H1 (cell line): Measurements from ENCODE around the gene RNF31. TPM values are rescaled to one million over a fixed set of nuclear protein-coding genes. Genes with fewer than 3 reads are reported as not detected.

Experiments used
- CTCF ChIA-PET: fragments of 300-600 bp; sonication (Branson Sonifier 250); formaldehyde crosslinking; loops from one replicate; lab custom pipeline; 2021; ENCODE audit not compliant: partially characterized antibody; lab: Charles Lee
- POLR2A ChIA-PET: fragments of 300-600 bp; sonication (Branson Sonifier 250); formaldehyde crosslinking; loops from one replicate; lab custom pipeline; 2021; ENCODE audit warnings: inconsistent platforms; ENCODE audit not compliant: partially characterized antibody; lab: Charles Lee
- DNase-seq, 2 experiments: peaks; one replicate each; pipeline versions ENCODE4 v3.0.0 to v3.0.0-alpha.2; 2010 to 2022; ENCODE audit warnings: low spot score in 2 of 2, low read depth in 1 of 2, mixed read lengths in 1 of 2
- FAIRE-seq: peaks from 2 replicates; lab custom pipeline; 2011; peaks lifted over from hg19 to GRCh38; lab: Jason Lieb, UNC
- H2AFZ ChIP-seq: 2 replicates; pipeline ENCODE4 v1.8.1; 2012; ENCODE audit warnings: low read length, inconsistent platforms
- H2AK5ac ChIP-seq: 2 replicates; pipeline ENCODE4 v1.6.1; 2013; ENCODE audit warnings: low read depth, low read length
- H2BK120ac ChIP-seq: replicated peaks from 2 replicates; pipeline ENCODE3; 2013; ENCODE audit warnings: low read depth, low read length, inconsistent platforms
- H2BK12ac ChIP-seq: 2 replicates; pipeline ENCODE4 v1.6.1; 2013; ENCODE audit warnings: low read depth, low read length
- H2BK15ac ChIP-seq: 2 replicates; pipeline ENCODE4 v1.6.1; 2013; ENCODE audit warnings: low read length
- H2BK20ac ChIP-seq: 2 replicates; pipeline ENCODE4 v1.6.1; 2013; ENCODE audit warnings: low read length
- H2BK5ac ChIP-seq: 2 replicates; pipeline ENCODE4 v1.6.1; 2013; ENCODE audit warnings: low read depth, low read length
- H3K14ac ChIP-seq: 2 replicates; pipeline ENCODE4 v1.6.1; 2013; ENCODE audit warnings: inconsistent platforms; ENCODE audit not compliant: insufficient read length
- H3K18ac ChIP-seq: 2 replicates; pipeline ENCODE4 v1.6.1; 2013; ENCODE audit warnings: low read length; ENCODE audit errors: extremely low read depth
- H3K23ac ChIP-seq: 2 replicates; pipeline ENCODE4 v1.6.1; 2013; ENCODE audit warnings: inconsistent platforms; ENCODE audit not compliant: insufficient read length
- H3K23me2 ChIP-seq: 2 replicates; pipeline ENCODE4 v1.6.1; 2013; ENCODE audit warnings: low read depth, low read length
- H3K27ac ChIP-seq: 2 replicates; pipeline ENCODE4 v1.6.1; 2011; ENCODE audit warnings: low read depth, low read length, inconsistent platforms
- H3K27me3 ChIP-seq, 4 experiments: replicated peaks in 1 of 4; 1 replicate in 1 of 4; 2 replicates in 3 of 4; pipeline versions ENCODE4 v1.6.1 to v1.8.1; 2011 to 2013; ENCODE audit warnings: low read length in 3 of 4, mild to moderate bottlenecking in 3 of 4, inconsistent platforms in 2 of 4, mixed read lengths in 2 of 4, moderate library complexity in 1 of 4; ENCODE audit not compliant: control insufficient read depth in 3 of 4, insufficient read depth in 3 of 4; ENCODE audit errors: extremely low read depth in 1 of 4
- H3K36me3 ChIP-seq, 4 experiments: 2 replicates each; pipeline versions ENCODE4 v1.6.1 to v1.8.1; 2011 to 2013; ENCODE audit warnings: mild to moderate bottlenecking in 4 of 4, low read length in 3 of 4, moderate library complexity in 2 of 4, control low read depth in 1 of 4, inconsistent platforms in 1 of 4; ENCODE audit not compliant: insufficient read depth in 4 of 4, control insufficient read depth in 2 of 4
- H3K4ac ChIP-seq: replicated peaks from 2 replicates; pipeline ENCODE3; 2013; ENCODE audit warnings: low read length, low read depth, mixed read lengths, inconsistent platforms; ENCODE audit not compliant: insufficient read length
- H3K4me1 ChIP-seq, 4 experiments: replicated peaks in 1 of 4; 1 replicate in 1 of 4; 2 replicates in 3 of 4; pipeline versions ENCODE4 v1.6.1 to v1.8.1; 2011 to 2013; ENCODE audit warnings: low read length in 3 of 4, inconsistent platforms in 2 of 4, mixed read lengths in 1 of 4; ENCODE audit not compliant: insufficient read depth in 4 of 4, control insufficient read depth in 3 of 4
- H3K4me2 ChIP-seq, 2 experiments: 2 replicates each; pipeline versions ENCODE4 v1.6.1 to v1.8.1; 2011 to 2013; ENCODE audit warnings: low read depth in 2 of 2, low read length in 2 of 2, control low read depth in 1 of 2, inconsistent platforms in 1 of 2, mild to moderate bottlenecking in 1 of 2; ENCODE audit not compliant: insufficient read depth in 1 of 2
- H3K4me3 ChIP-seq, 4 experiments: fragments of 200-600, 300-600 bp in 1 of 4; sonication (generic), shearing (Covaris generic), sonication (Bioruptor Twin) in 1 of 4; 2 replicates each; pipeline versions ENCODE4 v1.5.1 to v1.8.1; 2011 to 2016; ENCODE audit warnings: low read length in 4 of 4, low read depth in 3 of 4, control low read depth in 2 of 4, inconsistent platforms in 2 of 4, mild to moderate bottlenecking in 2 of 4, mixed read lengths in 1 of 4, moderate library complexity in 1 of 4; ENCODE audit not compliant: insufficient read depth in 2 of 4; ENCODE audit errors: extremely low read depth in 1 of 4
- H3K56ac ChIP-seq: replicated peaks from 2 replicates; pipeline ENCODE3; 2013; ENCODE audit warnings: low read depth, mild to moderate bottlenecking, mixed read lengths, low read length, inconsistent platforms; ENCODE audit not compliant: insufficient read length
- H3K79me1 ChIP-seq: 2 replicates; pipeline ENCODE4 v1.6.1; 2013; ENCODE audit warnings: low read depth, low read length, control low read depth
- H3K79me2 ChIP-seq, 2 experiments: 2 replicates each; pipeline versions ENCODE4 v1.6.1 to v1.8.1; 2012 to 2013; ENCODE audit warnings: low read length in 2 of 2, mild to moderate bottlenecking in 2 of 2, inconsistent platforms in 1 of 2; ENCODE audit not compliant: insufficient read depth in 2 of 2, control insufficient read depth in 1 of 2
- H3K9ac ChIP-seq, 4 experiments: replicated peaks in 1 of 4; 1 replicate in 1 of 4; 2 replicates in 3 of 4; pipeline versions ENCODE4 v1.6.1 to v1.8.1; 2011 to 2013; ENCODE audit warnings: low read depth in 3 of 4, low read length in 3 of 4, control low read depth in 2 of 4, mild to moderate bottlenecking in 2 of 4, moderate library complexity in 2 of 4, inconsistent platforms in 1 of 4; ENCODE audit errors: extremely low read depth in 1 of 4
- H3K9me3 ChIP-seq, 2 experiments: 2 replicates each; pipeline versions ENCODE4 v1.6.1 to v1.8.1; 2012 to 2013; ENCODE audit warnings: mild to moderate bottlenecking in 2 of 2, moderate library complexity in 2 of 2, control low read depth in 1 of 2, inconsistent platforms in 1 of 2, low read depth in 1 of 2, low read length in 1 of 2, mixed read lengths in 1 of 2; ENCODE audit not compliant: insufficient read depth in 2 of 2
- H4K20me1 ChIP-seq, 2 experiments: replicated peaks in 1 of 2; 2 replicates each; pipeline versions ENCODE3 to v1.8.1; 2011 to 2013; ENCODE audit warnings: inconsistent platforms in 2 of 2, low read length in 2 of 2, mild to moderate bottlenecking in 1 of 2; ENCODE audit not compliant: insufficient read depth in 2 of 2, control insufficient read depth in 1 of 2
- H4K5ac ChIP-seq: 2 replicates; pipeline ENCODE4 v1.6.1; 2013; ENCODE audit warnings: low read length, low read depth, mixed read lengths, inconsistent platforms; ENCODE audit not compliant: insufficient read length
- H4K8ac ChIP-seq: 2 replicates; pipeline ENCODE4 v1.8.0; 2013; ENCODE audit warnings: mild to moderate bottlenecking, moderate library complexity, low read length, inconsistent platforms; ENCODE audit not compliant: insufficient read depth; ENCODE audit errors: extremely low read depth
- H4K91ac ChIP-seq: replicated peaks from 2 replicates; pipeline ENCODE3; 2013; ENCODE audit warnings: low read length, mixed read lengths, inconsistent platforms; ENCODE audit not compliant: insufficient read length
- EP300 ChIP-seq, 2 experiments: IDR thresholded peaks; 1 replicate in 1 of 2; 2 replicates in 1 of 2; pipeline ENCODE4 v1.6.1; 2011 to 2012; ENCODE audit warnings: low read depth in 2 of 2, low read length in 2 of 2, mild to moderate bottlenecking in 2 of 2, borderline replicate concordance in 1 of 2, inconsistent platforms in 1 of 2, moderate library complexity in 1 of 2
- POLR2AphosphoS5 ChIP-seq: IDR thresholded peaks from 2 replicates; pipeline ENCODE4 v1.6.1; 2011; ENCODE audit warnings: low read depth, low read length
- SIX5 ChIP-seq: IDR thresholded peaks from 2 replicates; pipeline ENCODE4 v1.6.1; 2011; ENCODE audit warnings: mild to moderate bottlenecking, low read depth, low read length
- WGBS, 2 experiments: shearing (Covaris generic) in 1 of 2; methylation state at CpG; one replicate each; pipeline versions ENCODE4 v1.1.6 to v1.1.7; 2013 to 2015; ENCODE audit warnings: low lambda C conversion rate in 2 of 2, mixed read lengths in 2 of 2, inconsistent platforms in 1 of 2, low coverage in 1 of 2, missing lambda C conversion rate in 1 of 2; ENCODE audit not compliant: insufficient replicate concordance in 2 of 2, insufficient coverage in 1 of 2, insufficient read length in 1 of 2; ENCODE audit errors: extremely low coverage in 1 of 2, missing lambda C conversion rate in 1 of 2; 5-methylcytosine and 5-hydroxymethylcytosine counted together
- polyA plus RNA-seq, 7 experiments: library from polyadenylated mRNA; depleted of rRNA in 3 of 7; stranded (reverse) in 5 of 7; unstranded in 2 of 7; fragments of >200 nt in 5 of 7; fragments of 200-250 nt in 2 of 7; gene quantifications; 1 replicate in 5 of 7; 2 replicates in 1 of 7; 4 replicates in 1 of 7; pipeline versions ENCODE4 v1.2.1 to v1.2.3, GENCODE V29; 2011 to 2013; ENCODE audit warnings: missing spikeins in 2 of 7, mixed read lengths in 2 of 7
- total RNA-seq: library from RNA; stranded (reverse); fragmentation: NEBNext Ultra II Directional; extraction: Animal tissue kit (Norgen Biotek cat#: 25700); gene quantifications from 2 replicates; pipeline ENCODE4 v1.2.1, GENCODE V29; 2021
- TF ChIP-seq, protein P1 (sequence below): IDR thresholded peaks from 2 replicates; pipeline ENCODE4 v1.6.1; 2011; ENCODE audit warnings: low read length, improper control_type of control experiment

The RNF31 gene
- total and polyA plus RNA-seq, 2 of the 8 experiments (the other 6 are each of a cell fraction or from before 2014, with no cell fraction given): 17.5 to 72.0 TPM

DNA sequence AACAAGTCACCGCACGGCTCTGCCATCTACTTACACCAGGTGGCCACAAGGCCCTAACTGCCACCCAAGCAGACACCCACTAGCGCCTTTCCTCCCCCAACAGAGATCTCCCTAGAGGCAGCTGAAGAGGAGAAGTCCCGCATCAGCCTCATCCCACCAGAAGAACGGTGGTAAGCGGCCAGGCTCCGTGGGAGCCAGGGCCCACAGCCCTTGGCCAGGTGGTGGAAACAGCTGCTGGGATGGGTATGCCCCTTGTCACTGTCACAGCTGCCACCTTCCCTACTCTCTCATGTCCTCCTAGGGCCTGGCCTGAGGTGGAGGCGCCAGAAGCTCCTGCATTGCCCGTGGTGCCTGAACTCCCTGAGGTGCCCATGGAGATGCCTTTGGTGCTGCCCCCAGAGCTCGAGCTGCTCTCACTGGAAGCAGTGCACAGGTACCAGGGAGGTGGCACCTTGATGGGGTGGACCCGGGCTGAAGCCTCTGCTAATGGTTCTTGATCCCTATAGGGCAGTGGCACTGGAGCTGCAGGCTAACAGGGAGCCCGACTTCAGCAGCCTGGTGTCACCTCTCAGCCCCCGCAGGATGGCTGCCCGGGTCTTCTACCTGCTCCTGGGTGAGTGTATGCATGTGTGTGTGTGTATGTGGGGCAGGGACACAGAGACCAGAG lies 32.1 kb downstream of the RNF31 start:
- Histone ChIP-seq H3K36me3 (peaks cover 14 to 58% (median 48%) of the 10 kb centered on the region in 4 experiments), H3K23me2 (no peaks in the 10 kb centered on the region), H4K91ac (no peak overlapping the region), H3K4ac (no peak overlapping the region), H4K8ac (no peak overlapping the region), H3K4me2 (no peak overlapping the region), H3K23ac (no peak overlapping the region), H2BK20ac (no peak overlapping the region), H4K20me1 (peaks cover 2 to 15% of the 10 kb centered on the region in 2 experiments), H3K9ac (no peak overlapping the region), H2BK5ac (no peak overlapping the region), H3K79me1 (0 out of 2 replicates have a peak, but pooled peaks cover 2% of the 10 kb centered on the region), H2BK15ac (no peak overlapping the region), H4K5ac (no peak overlapping the region), H3K18ac (no peak overlapping the region), H3K4me3 (no peak overlapping the region), H2BK120ac (no peak overlapping the region), H3K79me2 (no peaks in the 10 kb centered on the region), H2AK5ac (no peak overlapping the region), H3K9me3 (no peaks in the 10 kb centered on the region), H2BK12ac (no peak overlapping the region), H3K4me1 (no peaks in the 10 kb centered on the region), H3K14ac (no peak overlapping the region), H3K56ac (no peak overlapping the region), H2AFZ (no peak overlapping the region), H3K27me3 (no peaks in the 10 kb centered on the region), H3K27ac (no peak overlapping the region)
- TF ChIP-seq SIX5: no peak
- TF ChIP-seq, protein P1, sequence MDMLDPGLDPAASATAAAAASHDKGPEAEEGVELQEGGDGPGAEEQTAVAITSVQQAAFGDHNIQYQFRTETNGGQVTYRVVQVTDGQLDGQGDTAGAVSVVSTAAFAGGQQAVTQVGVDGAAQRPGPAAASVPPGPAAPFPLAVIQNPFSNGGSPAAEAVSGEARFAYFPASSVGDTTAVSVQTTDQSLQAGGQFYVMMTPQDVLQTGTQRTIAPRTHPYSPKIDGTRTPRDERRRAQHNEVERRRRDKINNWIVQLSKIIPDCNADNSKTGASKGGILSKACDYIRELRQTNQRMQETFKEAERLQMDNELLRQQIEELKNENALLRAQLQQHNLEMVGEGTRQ: no peak
- no peak for TF ChIP-seq EP300 (IDR thresholded peaks at IDR 0.05; ENCODE audit: borderline replicate concordance in 1 of 2, low read depth in 2 of 2, low read length in 2 of 2)
- TF ChIP-seq POLR2AphosphoS5: peak; percentile 37
- FAIRE-seq (no peak), DNase-seq (no peak)
- WGBS, 2 experiments: 94% methylated on average over 14 of the region's 14 CpGs; no CpG with 5 or more reads in 1 of the 2 experiments
- POLR2A ChIA-PET: interaction anchor here (0.6 to 10.7 kb wide), 18 partner anchors 7 to 130 kb away, joined by 3 to 158 read pairs (median 4); partner anchors contain the start of genes CHMP4A, DCAF11, IPO4 and IRF9
- CTCF ChIA-PET: interaction anchor here (1.1 kb wide), 2 partner anchors 18 to 64 kb away, joined by 3 to 4 read pairs; partner anchors contain the start of gene IRF9
